Activated T-helper 17 cell treated with anti-CD3 and anti-CD28 coated beads, Interleukin-2, amount 50 U/mL, for 72 hours (primary cell): ENCODE data around the gene OR51S1. TPM values are rescaled to one million over a fixed set of nuclear protein-coding genes. Genes with fewer than 3 reads are reported as not detected.
"Not testable (repeated sequence)": the region's sequence is repeated elsewhere in the genome, so short reads cannot be mapped to it uniquely, and the experiment has no call there.

Experiments used
- ATAC-seq: fragments of 150-1000 bp; cut with Tn5 transposase; replicated peaks from 2 replicates; pipeline ENCODE4 v1.10.0; 2021; ENCODE audit warnings: mild to moderate bottlenecking, moderate library complexity
- H3K27ac Mint-ChIP-seq: one replicate; pipeline ENCODE4 v1.8.0; 2022; ENCODE audit warnings: mixed read lengths
- H3K27me3 Mint-ChIP-seq: one replicate; pipeline ENCODE4 v1.8.0; 2022; ENCODE audit warnings: mixed read lengths
- H3K36me3 Mint-ChIP-seq: one replicate; pipeline ENCODE4 v1.8.0; 2022; ENCODE audit warnings: low read depth, mild to moderate bottlenecking, mixed read lengths
- H3K4me1 Mint-ChIP-seq: one replicate; pipeline ENCODE4 v1.8.0; 2022; ENCODE audit warnings: mixed read lengths
- H3K4me3 Mint-ChIP-seq: one replicate; pipeline ENCODE4 v1.8.0; 2022; ENCODE audit warnings: mild to moderate bottlenecking, mixed read lengths
- H3K9me3 Mint-ChIP-seq: one replicate; pipeline ENCODE4 v1.8.0; 2022; ENCODE audit warnings: mixed read lengths
- total RNA-seq, 2 donors: library from RNA; stranded (reverse); gene quantifications; one replicate each; pipeline ENCODE4 v1.2.3, GENCODE V29; 2022

Gene OR51S1
- total RNA-seq, 2 donors from 2014 or later = not detected

GRCh38 chr11:4839851-4840549, 9.0 kb downstream of the OR51S1 start:
- ATAC-seq = no peak
- Mint-ChIP-seq H3K27ac (no peak overlapping the region), H3K4me3 (no peak overlapping the region), H3K36me3 (no peaks in the 10 kb centered on the region), H3K27me3 (no peaks in the 10 kb centered on the region), H3K4me1 (no peaks in the 10 kb centered on the region), H3K9me3 (no peaks in the 10 kb centered on the region)

GRCh38 chr11:4830909-4831308, 18.1 kb downstream of the OR51S1 start:
- Mint-ChIP-seq H3K27ac (no peak overlapping the region), H3K27me3 (peaks cover 7% of the 10 kb centered on the region), H3K36me3 (no peaks in the 10 kb centered on the region), H3K4me1 (no peaks in the 10 kb centered on the region), H3K9me3 (no peaks in the 10 kb centered on the region), H3K4me3 (no peak overlapping the region)
- no peak for ATAC-seq

DNA sequence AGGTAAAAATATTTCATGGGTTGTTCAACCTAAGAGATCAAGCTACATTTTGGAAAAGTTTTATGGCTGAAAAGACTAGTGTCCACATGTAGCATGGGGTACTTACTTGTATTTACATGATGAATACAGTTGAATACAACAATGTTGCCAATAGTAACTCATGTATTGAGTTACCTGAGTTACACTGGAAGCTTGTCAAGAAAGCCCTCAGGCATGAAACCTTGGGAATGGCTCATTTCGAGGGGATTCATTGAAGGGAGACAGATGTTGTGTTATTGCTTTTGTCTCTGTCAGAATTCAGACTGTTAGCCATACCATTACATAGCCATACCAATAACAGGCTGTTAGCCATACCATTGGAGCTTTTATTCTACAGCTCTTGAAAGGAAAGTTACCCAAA, 18.7 kb downstream of the OR51S1 start:
- Mint-ChIP-seq H3K4me1 (no peaks in the 10 kb centered on the region), H3K27ac (no peak overlapping the region), H3K4me3 (no peak overlapping the region), H3K27me3 (peaks cover 7% of the 10 kb centered on the region), H3K36me3 (no peaks in the 10 kb centered on the region), H3K9me3 (no peaks in the 10 kb centered on the region)
- ATAC-seq = no peak

- no peak overlapping the region for H3K4me3 Mint-ChIP-seq
- no peak for ATAC-seq
- peaks cover 14% of the 10 kb centered on the region for H3K27me3 Mint-ChIP-seq
Measured at GRCh38 chr11:4826425-4826824, 22.6 kb downstream of the OR51S1 start.

GRCh38 chr11:4825132-4825531, 23.9 kb downstream of the OR51S1 start:
- Mint-ChIP-seq H3K27me3 (peaks cover 17% of the 10 kb centered on the region), H3K4me1 (no peaks in the 10 kb centered on the region), H3K36me3 (no peaks in the 10 kb centered on the region), H3K9me3 (peaks cover 3% of the 10 kb centered on the region), H3K4me3 (no peak overlapping the region), H3K27ac (no peak overlapping the region)
- ATAC-seq = no peak

More at GRCh38 chr11:4826425-4826824, 22.6 kb downstream of the OR51S1 start:
- no peaks in the 10 kb centered on the region for H3K36me3 Mint-ChIP-seq
- H3K27ac Mint-ChIP-seq = no peak overlapping the region
- peaks cover 3% of the 10 kb centered on the region for H3K9me3 Mint-ChIP-seq
- no peaks in the 10 kb centered on the region for H3K4me1 Mint-ChIP-seq

- H3K4me1 Mint-ChIP-seq = no peaks in the 10 kb centered on the region
- H3K4me3 Mint-ChIP-seq = no peak within 1 kb of the TSS
- no peaks in the 10 kb centered on the region for H3K36me3 Mint-ChIP-seq
- peaks cover 3% of the 10 kb centered on the region for H3K9me3 Mint-ChIP-seq
- peaks cover 17% of the 10 kb centered on the region for H3K27me3 Mint-ChIP-seq
- no peak within 1 kb of the TSS for H3K27ac Mint-ChIP-seq
- ATAC-seq = no peak
Measured at GRCh38 chr11:4821021-4821420, 28.0 kb downstream of the OR51S1 start, which contains the start of gene OR51F2. Gene OR51F2 (plus strand): TSS chr11:4821321. CDS start chr11:4821422, 101 bp downstream.

- Mint-ChIP-seq H3K4me3 (no peak overlapping the region), H3K27ac (no peak overlapping the region), H3K27me3 (no peaks in the 10 kb centered on the region), H3K9me3 (no peaks in the 10 kb centered on the region), H3K4me1 (no peaks in the 10 kb centered on the region), H3K36me3 (no peaks in the 10 kb centered on the region)
- ATAC-seq = no peak
Measured at GRCh38 chr11:4809246-4809645, 39.8 kb downstream of the OR51S1 start.

- ATAC-seq = no peak
- Mint-ChIP-seq H3K27ac (no peak overlapping the region), H3K27me3 (peaks cover under 1% of the 10 kb centered on the region), H3K4me1 (no peaks in the 10 kb centered on the region), H3K4me3 (no peak overlapping the region), H3K9me3 (peaks cover 5% of the 10 kb centered on the region), H3K36me3 (no peaks in the 10 kb centered on the region)
Measured at GRCh38 chr11:4808476-4808875, 40.5 kb downstream of the OR51S1 start.

GRCh38 chr11:4804280-4804679, 44.7 kb downstream of the OR51S1 start, which contains the start of gene OR52R1:
Gene OR52R1 (minus strand): TSS chr11:4804380. CDS start chr11:4804380, 0 bp downstream.
- Mint-ChIP-seq H3K4me3 (no peak within 1 kb of the TSS), H3K36me3 (no peaks in the 10 kb centered on the region), H3K4me1 (no peaks in the 10 kb centered on the region), H3K9me3 (peaks cover 8% of the 10 kb centered on the region), H3K27ac (no peak within 1 kb of the TSS), H3K27me3 (peaks cover 7% of the 10 kb centered on the region)
- ATAC-seq = no peak

DNA sequence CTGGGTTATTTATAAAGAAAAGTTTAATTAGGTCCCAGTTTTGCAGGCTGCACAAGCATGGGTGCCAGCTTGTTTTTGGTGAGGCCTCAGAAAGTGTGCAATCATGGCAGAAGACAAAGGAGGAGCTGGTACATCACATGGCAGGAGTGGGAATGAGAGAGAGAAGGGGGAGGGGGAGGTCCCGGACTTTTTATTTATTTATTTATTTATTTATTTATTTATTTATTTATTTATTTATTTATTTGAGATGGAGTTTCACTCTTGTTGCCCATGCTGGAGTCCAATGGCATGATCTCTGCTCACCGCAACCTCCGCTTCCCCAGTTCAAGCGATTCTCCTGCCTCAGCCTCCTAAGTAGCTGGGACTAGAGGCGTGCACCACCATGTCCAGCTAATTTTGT, 47.7 kb downstream of the OR51S1 start:
- H3K27ac Mint-ChIP-seq, H3K36me3 Mint-ChIP-seq, ATAC-seq, H3K9me3 Mint-ChIP-seq, H3K4me1 Mint-ChIP-seq, H3K27me3 Mint-ChIP-seq, H3K4me3 Mint-ChIP-seq: not testable (repeated sequence)

GRCh38 chr11:4798427-4799183, 50.4 kb downstream of the OR51S1 start:
- Mint-ChIP-seq H3K27ac (no peak overlapping the region), H3K4me3 (no peak overlapping the region), H3K4me1 (no peaks in the 10 kb centered on the region), H3K9me3 (peaks cover 4% of the 10 kb centered on the region), H3K36me3 (no peaks in the 10 kb centered on the region), H3K27me3 (peaks cover 7% of the 10 kb centered on the region)
- no peak for ATAC-seq

Other genes starting within 250 kb of the OR51S1 start
- 1 to 10 TPM; 5.3 to 7.9 TPM for gene TRIM68, start 241.0 kb downstream of the OR51S1 start, total RNA-seq
- gene OR51D1, start 211.7 kb downstream of the OR51S1 start, total RNA-seq = not detected
- not detected for gene OR51E1, start 205.2 kb downstream of the OR51S1 start, total RNA-seq
- gene OR51E2, start 151.4 kb downstream of the OR51S1 start, total RNA-seq = not detected
- not detected for gene MMP26, start 144.4 kb downstream of the OR51S1 start, total RNA-seq
- not detected for gene OR51F1, start 79.3 kb downstream of the OR51S1 start, total RNA-seq
- not detected for gene OR52R1, start 44.8 kb downstream of the OR51S1 start, total RNA-seq
- gene OR51F2, start 27.9 kb downstream of the OR51S1 start, total RNA-seq = not detected
- not detected for gene OR51T1, start 32.7 kb upstream of the OR51S1 start, total RNA-seq
- gene OR51A7, start 54.6 kb upstream of the OR51S1 start, total RNA-seq = not detected
- not detected for gene OR51G2, start 70.1 kb upstream of the OR51S1 start, total RNA-seq
- not detected for gene OR51G1, start 75.1 kb upstream of the OR51S1 start, total RNA-seq
- not detected for gene OR51A4, start 98.4 kb upstream of the OR51S1 start, total RNA-seq
- not detected for gene OR51A2, start 106.5 kb upstream of the OR51S1 start, total RNA-seq
- gene OR51L1, start 145.6 kb upstream of the OR51S1 start, total RNA-seq = not detected
- not detected for gene OR52J3, start 197.3 kb upstream of the OR51S1 start, total RNA-seq
- not detected for gene OR52E2, start 210.4 kb upstream of the OR51S1 start, total RNA-seq
- not detected for gene OR52E1, start 220.4 kb upstream of the OR51S1 start, total RNA-seq